ENCODE measurements around the gene PPP1R16B. TPM values are rescaled to one million over a fixed set of nuclear protein-coding genes. Genes with fewer than 3 reads are reported as not detected.

PPP1R16B gene
- total RNA-seq, 2 experiments from 2014 or later = 87.6 to 91.1 TPM

- no peak for TF ChIP-seq CTCF (IDR thresholded peaks at IDR 0.05)
- peak overlapping the region; percentile 89 for H3K27ac Mint-ChIP-seq
- peak; percentile 33 to 90 (median 58) for DNase-seq
- POLR2A ChIA-PET = interaction anchor here (0.7 to 5.9 kb wide), 7 partner anchors 10 to 67 kb away, joined by 3 to 107 read pairs (median 6); partner anchors contain the start of gene PPP1R16B
- peaks cover under 1% of the 10 kb centered on the region for H3K36me3 Mint-ChIP-seq (ENCODE audit: low read depth)
- CTCF ChIA-PET = interaction anchor here (0.6 to 3.1 kb wide), 4 partner anchors 33 to 124 kb away, joined by 3 to 8 read pairs (median 6); no protein-coding TSS in a partner anchor
- H3K4me1 ChIP-seq (ENCODE audit: insufficient read depth, low read length) = peaks cover 75% of the 10 kb centered on the region
- peaks cover 86% of the 10 kb centered on the region for H3K4me1 Mint-ChIP-seq (ENCODE audit: low read depth)
- peak overlapping the region; percentile 44 for H3K4me3 ChIP-seq (ENCODE audit: low read length)
- no peaks in the 10 kb centered on the region for H3K27me3 ChIP-seq (ENCODE audit: control insufficient read depth in 1 of 2, insufficient read depth in 2 of 2, low read length in 2 of 2)
- H3K9me3 ChIP-seq (ENCODE audit: control insufficient read depth in 1 of 2, insufficient read depth in 1 of 2, low read length in 2 of 2) = peaks cover 0 to 4% of the 10 kb centered on the region in 2 experiments
- intact Hi-C loops (cut with DNase I, micrococcal nuclease) = loop anchor here (1.0 to 5.0 kb wide), 3 partner anchors 28 to 68 kb away; partner anchors contain the start of gene PPP1R16B (in 2 of the 2)
- no peaks in the 10 kb centered on the region for H3K27me3 Mint-ChIP-seq
- H3K9me3 Mint-ChIP-seq = no peaks in the 10 kb centered on the region
- H3K27ac ChIP-seq (ENCODE audit: low read depth in 1 of 2, low read length in 2 of 2) = peak overlapping the region; percentile 76 to 89
- H3K4me3 Mint-ChIP-seq = peak overlapping the region; percentile 86
- peaks cover under 1% of the 10 kb centered on the region for H3K36me3 ChIP-seq (ENCODE audit: insufficient read depth, low read length)
- peak; percentile 61 for ATAC-seq (ENCODE audit: poor library complexity)
These were observed 67.6 kb downstream of the PPP1R16B start for GRCh38 chr20:38873050-38873581.

- peaks cover 97% of the 10 kb centered on the region for H3K4me1 Mint-ChIP-seq (ENCODE audit: low read depth)
- peak; percentile 43 for ATAC-seq (ENCODE audit: poor library complexity)
- intact Hi-C loops (cut with DNase I, micrococcal nuclease) = loop anchor here (2.0 to 5.0 kb wide), 2 partner anchors 16 to 67 kb away; partner anchors contain the start of gene PPP1R16B (in 1 of the 2)
- H3K36me3 Mint-ChIP-seq (ENCODE audit: low read depth) = peaks cover 6% of the 10 kb centered on the region
- Histone ChIP-seq H3K4me3 (ENCODE audit: low read length) (peak overlapping the region; percentile 40), H3K27ac (ENCODE audit: low read depth in 1 of 2, low read length in 2 of 2) (peak overlapping the region; percentile 76 to 89), H3K27me3 (ENCODE audit: control insufficient read depth in 1 of 2, insufficient read depth in 2 of 2, low read length in 2 of 2) (no peaks in the 10 kb centered on the region), H3K36me3 (ENCODE audit: insufficient read depth, low read length) (no peaks in the 10 kb centered on the region), H3K9me3 (ENCODE audit: control insufficient read depth in 1 of 2, insufficient read depth in 1 of 2, low read length in 2 of 2) (no peaks in the 10 kb centered on the region), H3K4me1 (ENCODE audit: insufficient read depth, low read length) (peaks cover 77% of the 10 kb centered on the region)
- no peak for TF ChIP-seq CTCF (IDR thresholded peaks at IDR 0.05)
- no peaks in the 10 kb centered on the region for H3K9me3 Mint-ChIP-seq
- H3K27me3 Mint-ChIP-seq = no peaks in the 10 kb centered on the region
- peak overlapping the region; percentile 89 for H3K27ac Mint-ChIP-seq
- ChIA-PET POLR2A (interaction anchor here (0.7 to 5.9 kb wide), 14 partner anchors 13 to 127 kb away, joined by 3 to 107 read pairs (median 4); partner anchors contain the start of genes ACTR5, DHX35 and PPP1R16B), CTCF (interaction anchor here (2.6 to 3.3 kb wide), 3 partner anchors 18 to 67 kb away, joined by 8 to 9 read pairs (median 8); no protein-coding TSS in a partner anchor)
- H3K4me3 Mint-ChIP-seq = peak overlapping the region; percentile 84
- DNase-seq = peak in 7 of 14 experiments; percentile 16 to 75 (median 53)
These were observed 69.1 kb downstream of the PPP1R16B start for GRCh38 chr20:38874460-38875174.

- peak overlapping the region; percentile 40 for H3K4me3 ChIP-seq (ENCODE audit: low read length)
- intact Hi-C loops (cut with DNase I, micrococcal nuclease) = loop anchor here in 1 of 2 experiments (2.0 kb wide), 1 partner anchor 17 kb away; no protein-coding TSS in a partner anchor
- ATAC-seq (ENCODE audit: poor library complexity) (peak; percentile 51), DNase-seq (peak; percentile 45 to 89 (median 62))
- Mint-ChIP-seq H3K4me3 (peak overlapping the region; percentile 84), H3K27me3 (no peaks in the 10 kb centered on the region), H3K4me1 (ENCODE audit: low read depth) (peaks cover 98% of the 10 kb centered on the region), H3K36me3 (ENCODE audit: low read depth) (peaks cover 6% of the 10 kb centered on the region), H3K27ac (peak overlapping the region; percentile 89), H3K9me3 (no peaks in the 10 kb centered on the region)
- no peaks in the 10 kb centered on the region for H3K9me3 ChIP-seq (ENCODE audit: control insufficient read depth in 1 of 2, insufficient read depth in 1 of 2, low read length in 2 of 2)
- H3K36me3 ChIP-seq (ENCODE audit: insufficient read depth, low read length) = no peaks in the 10 kb centered on the region
- H3K4me1 ChIP-seq (ENCODE audit: insufficient read depth, low read length) = peaks cover 70% of the 10 kb centered on the region
- ChIA-PET POLR2A (interaction anchor here (0.7 to 5.9 kb wide), 15 partner anchors 12 to 128 kb away, joined by 3 to 107 read pairs (median 4); partner anchors contain the start of genes ACTR5, DHX35 and PPP1R16B), CTCF (interaction anchor here (1.3 to 3.3 kb wide), 4 partner anchors 17 to 216 kb away, joined by 4 to 9 read pairs (median 8); no protein-coding TSS in a partner anchor)
- no peaks in the 10 kb centered on the region for H3K27me3 ChIP-seq (ENCODE audit: control insufficient read depth in 1 of 2, insufficient read depth in 2 of 2, low read length in 2 of 2)
- H3K27ac ChIP-seq (ENCODE audit: low read depth in 1 of 2, low read length in 2 of 2) = peak overlapping the region; percentile 76 to 89
- no peak for TF ChIP-seq CTCF (IDR thresholded peaks at IDR 0.05)
These were observed 69.9 kb downstream of the PPP1R16B start for GRCh38 chr20:38875175-38875993.

Data from CD4-positive, alpha-beta T cell (primary cell).